Ovary (tissue), 1 donor: Measurements from ENCODE around the gene DHRS7B.

Source experiments
- EP300 ChIP-seq: sonication (generic); formaldehyde crosslinking; IDR thresholded peaks from one replicate; pipeline ENCODE4 v1.6.1; 2017; ENCODE audit warnings: antibody characterized with exemption
- POLR2A ChIP-seq: fragments of 450-650 bp; IDR thresholded peaks from one replicate; pipeline ENCODE4 v1.6.1; 2017; ENCODE audit warnings: antibody characterized with exemption, mild to moderate bottlenecking, moderate library complexity

- no peak for TF ChIP-seq POLR2A
- TF ChIP-seq EP300 = no peak
These were observed 47.4 kb downstream of the DHRS7B start for GRCh38 chr17:21174186-21174585.
